ENCODE results near the gene HEG1. TPM values are rescaled to one million over a fixed set of nuclear protein-coding genes. Genes with fewer than 3 reads are reported as not detected.
A peak's percentile ranks its signal among the peaks of the same experiment; 100 is the strongest.

HEG1 gene
- total and polyA plus RNA-seq, 2 of the 4 experiments (the other 2 are of a cell fraction): 25.6 to 43.4 TPM

DNA sequence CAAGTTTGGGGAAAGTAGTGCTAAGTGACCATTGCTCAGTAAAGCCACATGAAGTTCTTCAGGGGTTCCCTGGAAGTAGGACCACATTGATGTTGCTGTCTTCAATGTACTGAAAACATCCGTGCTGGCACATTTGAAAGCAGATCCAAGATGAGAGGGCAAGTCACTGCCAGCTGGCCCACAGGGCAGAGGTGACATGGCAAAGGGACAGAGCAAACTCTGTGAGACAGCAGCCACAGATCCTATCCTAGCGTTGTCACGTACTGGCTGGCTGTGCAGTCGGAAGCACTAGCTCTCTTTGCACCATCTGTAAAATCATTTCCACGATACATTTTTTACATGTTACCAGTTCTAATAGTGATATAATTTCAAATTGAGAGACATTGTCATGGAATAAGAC lies 135.1 kb downstream of the HEG1 start:
- ATAC-seq (ENCODE audit: low read depth): no peak

More for the DNA sequence above, 135.1 kb downstream of the HEG1 start:
- no peak overlapping the region for H4K8ac ChIP-seq (ENCODE audit: low read depth in 2 of 2, low read length in 2 of 2)
- H2AK5ac ChIP-seq (ENCODE audit: low read depth, low read length): no peak overlapping the region
- H3K9me1 ChIP-seq (ENCODE audit: insufficient read depth, low read length): no peaks in the 10 kb centered on the region; the same call in 1 of the 2 replicates
- H3K4ac ChIP-seq (ENCODE audit: low read depth, low read length): no peak overlapping the region
- no peak overlapping the region for H3K4me2 ChIP-seq (ENCODE audit: low read depth, low read length)
- H2BK5ac ChIP-seq (ENCODE audit: low read depth, low read length, poor library complexity, severe bottlenecking): no peak overlapping the region
- no peak overlapping the region for H3K18ac ChIP-seq (ENCODE audit: low read depth, low read length)
- ChIA-PET CTCF (no interaction called here), POLR2A (ENCODE audit: unreplicated experiment) (no interaction called here)
- intact Hi-C loops (cut with micrococcal nuclease) (loop anchor here (10.0 kb wide), 1 partner anchor 274 kb away; no protein-coding TSS in a partner anchor), dilution Hi-C loops (cut with HindIII; ENCODE audit: low sequenced_read_pairs, unreplicated experiment) (no loop called here), in situ Hi-C loops (cut with MboI; ENCODE audit: low sequenced_read_pairs) (loop anchor here (10.0 kb wide), 1 partner anchor 664 kb away; no protein-coding TSS in a partner anchor)
- WGBS, 2 experiments (ENCODE audit: extremely low coverage in 2 of 2, insufficient read length in 1 of 2): 89% methylated on average over 1 of the region's 5 CpGs; no CpG with 5 or more reads in 1 of the 2 experiments
- no peak overlapping the region for H2BK15ac ChIP-seq (ENCODE audit: low read depth, low read length)
- no peak overlapping the region for H3K9ac ChIP-seq (ENCODE audit: low read depth, low read length)
- no peak overlapping the region for H4K91ac ChIP-seq (ENCODE audit: insufficient read depth, low read depth, low read length)
- H3K27ac ChIP-seq (ENCODE audit: insufficient read depth, low read length): no peak overlapping the region
- BruUV-seq (replicated peaks): no TSS peak
- H3K56ac ChIP-seq (ENCODE audit: extremely low read depth, insufficient read depth, low read length): no peak overlapping the region
- 0 out of 2 replicates have a peak, but pooled peaks cover 4% of the 10 kb centered on the region for H4K20me1 ChIP-seq (ENCODE audit: insufficient read depth, low read length)
- no peaks in the 10 kb centered on the region for H3K36me3 ChIP-seq (ENCODE audit: control insufficient read depth, insufficient read depth, low read length)
- no peak overlapping the region for H3K4me3 ChIP-seq (ENCODE audit: insufficient read depth, low read depth, low read length)
- H3K4me1 ChIP-seq (ENCODE audit: control insufficient read depth, insufficient read depth, low read length): peaks cover 2% of the 10 kb centered on the region; the same call in 1 of the 2 replicates
- H3K14ac ChIP-seq (replicated peaks; ENCODE audit: low read depth, low read length): 0 out of 2 replicates have a peak overlapping the region, but pooled peaks have one; percentile 4
- TF ChIP-seq, protein P1, sequence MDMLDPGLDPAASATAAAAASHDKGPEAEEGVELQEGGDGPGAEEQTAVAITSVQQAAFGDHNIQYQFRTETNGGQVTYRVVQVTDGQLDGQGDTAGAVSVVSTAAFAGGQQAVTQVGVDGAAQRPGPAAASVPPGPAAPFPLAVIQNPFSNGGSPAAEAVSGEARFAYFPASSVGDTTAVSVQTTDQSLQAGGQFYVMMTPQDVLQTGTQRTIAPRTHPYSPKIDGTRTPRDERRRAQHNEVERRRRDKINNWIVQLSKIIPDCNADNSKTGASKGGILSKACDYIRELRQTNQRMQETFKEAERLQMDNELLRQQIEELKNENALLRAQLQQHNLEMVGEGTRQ (IDR thresholded peaks at IDR 0.05; ENCODE audit: low read depth, low read length): no peak
- TF ChIP-seq, protein P2, sequence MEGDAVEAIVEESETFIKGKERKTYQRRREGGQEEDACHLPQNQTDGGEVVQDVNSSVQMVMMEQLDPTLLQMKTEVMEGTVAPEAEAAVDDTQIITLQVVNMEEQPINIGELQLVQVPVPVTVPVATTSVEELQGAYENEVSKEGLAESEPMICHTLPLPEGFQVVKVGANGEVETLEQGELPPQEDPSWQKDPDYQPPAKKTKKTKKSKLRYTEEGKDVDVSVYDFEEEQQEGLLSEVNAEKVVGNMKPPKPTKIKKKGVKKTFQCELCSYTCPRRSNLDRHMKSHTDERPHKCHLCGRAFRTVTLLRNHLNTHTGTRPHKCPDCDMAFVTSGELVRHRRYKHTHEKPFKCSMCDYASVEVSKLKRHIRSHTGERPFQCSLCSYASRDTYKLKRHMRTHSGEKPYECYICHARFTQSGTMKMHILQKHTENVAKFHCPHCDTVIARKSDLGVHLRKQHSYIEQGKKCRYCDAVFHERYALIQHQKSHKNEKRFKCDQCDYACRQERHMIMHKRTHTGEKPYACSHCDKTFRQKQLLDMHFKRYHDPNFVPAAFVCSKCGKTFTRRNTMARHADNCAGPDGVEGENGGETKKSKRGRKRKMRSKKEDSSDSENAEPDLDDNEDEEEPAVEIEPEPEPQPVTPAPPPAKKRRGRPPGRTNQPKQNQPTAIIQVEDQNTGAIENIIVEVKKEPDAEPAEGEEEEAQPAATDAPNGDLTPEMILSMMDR (conservative IDR thresholded peaks at IDR 0.05; ENCODE audit: low read depth, low read length): no peak
- no peak for TF ChIP-seq SMC3 (IDR thresholded peaks at IDR 0.05; ENCODE audit: low read depth, low read length)
- no peak for TF ChIP-seq FOS (IDR thresholded peaks at IDR 0.05; ENCODE audit: low read depth, low read length)
- TF ChIP-seq RCOR1 (IDR thresholded peaks at IDR 0.05; ENCODE audit: insufficient replicate concordance, low read length): no peak
- no peak for TF ChIP-seq RAD21 (IDR thresholded peaks at IDR 0.05; ENCODE audit: low read length)
- TF ChIP-seq MAFK (IDR thresholded peaks at IDR 0.05; ENCODE audit: low read depth, low read length): no peak
- TF ChIP-seq MXI1 (IDR thresholded peaks at IDR 0.05; ENCODE audit: borderline replicate concordance, low read depth, low read length): no peak
- no peak for TF ChIP-seq CEBPB (IDR thresholded peaks at IDR 0.05; ENCODE audit: low read depth, low read length)
- no peak for TF ChIP-seq POLR2A (IDR thresholded peaks at IDR 0.05; ENCODE audit: low read depth, low read length)
- no peaks in the 10 kb centered on the region for H3K79me1 ChIP-seq (ENCODE audit: low read depth in 1 of 2, low read length in 2 of 2)
- no peak overlapping the region for H2AK9ac ChIP-seq (replicated peaks; ENCODE audit: low read depth, low read length, poor library complexity)
- no peak overlapping the region for H2BK120ac ChIP-seq (ENCODE audit: low read depth, low read length)
- H3K23ac ChIP-seq (ENCODE audit: low read depth, low read length): no peak overlapping the region
- no peak for DNase-seq
- no peak overlapping the region for H2AFZ ChIP-seq (replicated peaks; ENCODE audit: low read length, poor library complexity)
- H2BK20ac ChIP-seq (ENCODE audit: low read depth, low read length): no peak overlapping the region
- H3K27me3 ChIP-seq (ENCODE audit: control insufficient read depth, insufficient read depth, low read length): peaks cover 27% of the 10 kb centered on the region
- H4K5ac ChIP-seq (ENCODE audit: low read depth, low read length): no peak overlapping the region
- H3K9me3 ChIP-seq (ENCODE audit: control insufficient read depth, insufficient read depth, low read length): no peaks in the 10 kb centered on the region
